Hematopoietic multipotent progenitor cell treated with erythropoietin and hydrocortisone succinate and interleukin-3 and kit ligand, for 17 days (in vitro differentiated cells): Measurements from ENCODE around the gene CNOT10.

Experiments used
- DNase-seq: peaks from one replicate; pipeline ENCODE4 v3.0.0-alpha.2; 2015; ENCODE audit warnings: low spot score

The CNOT10 gene

GRCh38 chr3:32818970-32819511 is 134.1 kb downstream of the CNOT10 start:
- no peak for DNase-seq

- DNase-seq = no peak
These were observed 134.8 kb downstream of the CNOT10 start for GRCh38 chr3:32819551-32820348.

- no peak for DNase-seq
These were observed 135.4 kb downstream of the CNOT10 start for GRCh38 chr3:32820430-32820829.

- no peak for DNase-seq
These were observed 136.1 kb downstream of the CNOT10 start for GRCh38 chr3:32820971-32821685.

GRCh38 chr3:32821686-32822296 is 136.8 kb downstream of the CNOT10 start:
- DNase-seq = no peak

- no peak for DNase-seq
These were observed 137.9 kb downstream of the CNOT10 start for GRCh38 chr3:32822609-32823498.
